Measurements from ENCODE around the gene RGS3. TPM values are rescaled to one million over a fixed set of nuclear protein-coding genes. Genes with fewer than 3 reads are reported as not detected.

RGS3 gene
- total and polyA plus RNA-seq, 2 of the 13 experiments (the other 11 are each of a cell fraction or from before 2014, with no cell fraction given) = 17.1 to 28.8 TPM

DNA sequence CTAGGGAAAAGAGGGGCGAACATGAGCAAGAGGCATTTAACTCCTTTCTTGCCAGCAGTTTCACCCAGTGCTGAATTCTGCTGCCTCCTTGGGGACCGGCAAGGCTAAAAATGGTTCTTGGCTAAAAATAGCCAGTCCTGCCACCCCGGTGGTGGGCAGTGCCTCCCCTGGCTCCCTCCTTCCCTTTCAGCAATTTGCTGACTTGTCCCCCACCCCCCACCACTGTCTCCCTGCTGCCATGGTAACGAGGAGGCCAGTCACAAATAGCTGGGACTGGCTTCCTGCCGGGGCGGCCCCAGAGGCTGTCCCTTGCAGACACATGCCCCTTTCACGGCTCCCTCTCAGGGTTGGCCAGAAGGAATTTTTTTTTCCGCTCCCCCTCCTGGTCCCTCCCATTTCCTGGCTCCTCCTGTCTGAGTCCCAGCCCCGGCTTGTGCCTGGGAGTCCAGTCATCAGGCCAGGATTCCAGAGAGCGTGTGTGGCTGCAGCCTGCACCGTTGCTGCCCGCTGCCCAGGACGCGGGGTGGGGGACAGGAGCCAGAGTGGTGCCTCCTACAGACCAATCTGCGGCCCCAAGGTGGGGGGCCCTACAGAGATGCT is 130.3 kb downstream of the RGS3 start (continued):
- TF ChIP-seq, protein P1, sequence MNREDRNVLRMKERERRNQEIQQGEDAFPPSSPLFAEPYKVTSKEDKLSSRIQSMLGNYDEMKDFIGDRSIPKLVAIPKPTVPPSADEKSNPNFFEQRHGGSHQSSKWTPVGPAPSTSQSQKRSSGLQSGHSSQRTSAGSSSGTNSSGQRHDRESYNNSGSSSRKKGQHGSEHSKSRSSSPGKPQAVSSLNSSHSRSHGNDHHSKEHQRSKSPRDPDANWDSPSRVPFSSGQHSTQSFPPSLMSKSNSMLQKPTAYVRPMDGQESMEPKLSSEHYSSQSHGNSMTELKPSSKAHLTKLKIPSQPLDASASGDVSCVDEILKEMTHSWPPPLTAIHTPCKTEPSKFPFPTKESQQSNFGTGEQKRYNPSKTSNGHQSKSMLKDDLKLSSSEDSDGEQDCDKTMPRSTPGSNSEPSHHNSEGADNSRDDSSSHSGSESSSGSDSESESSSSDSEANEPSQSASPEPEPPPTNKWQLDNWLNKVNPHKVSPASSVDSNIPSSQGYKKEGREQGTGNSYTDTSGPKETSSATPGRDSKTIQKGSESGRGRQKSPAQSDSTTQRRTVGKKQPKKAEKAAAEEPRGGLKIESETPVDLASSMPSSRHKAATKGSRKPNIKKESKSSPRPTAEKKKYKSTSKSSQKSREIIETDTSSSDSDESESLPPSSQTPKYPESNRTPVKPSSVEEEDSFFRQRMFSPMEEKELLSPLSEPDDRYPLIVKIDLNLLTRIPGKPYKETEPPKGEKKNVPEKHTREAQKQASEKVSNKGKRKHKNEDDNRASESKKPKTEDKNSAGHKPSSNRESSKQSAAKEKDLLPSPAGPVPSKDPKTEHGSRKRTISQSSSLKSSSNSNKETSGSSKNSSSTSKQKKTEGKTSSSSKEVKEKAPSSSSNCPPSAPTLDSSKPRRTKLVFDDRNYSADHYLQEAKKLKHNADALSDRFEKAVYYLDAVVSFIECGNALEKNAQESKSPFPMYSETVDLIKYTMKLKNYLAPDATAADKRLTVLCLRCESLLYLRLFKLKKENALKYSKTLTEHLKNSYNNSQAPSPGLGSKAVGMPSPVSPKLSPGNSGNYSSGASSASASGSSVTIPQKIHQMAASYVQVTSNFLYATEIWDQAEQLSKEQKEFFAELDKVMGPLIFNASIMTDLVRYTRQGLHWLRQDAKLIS (CRISPR knock-in tag; IDR thresholded peaks at IDR 0.05) = no peak; the same call in 1 of the 2 replicates
- TF ChIP-seq MEIS1 (CRISPR knock-in tag; IDR thresholded peaks at IDR 0.05; ENCODE audit: borderline replicate concordance) (no peak), ZNF724P (CRISPR knock-in tag; IDR thresholded peaks at IDR 0.05; ENCODE audit: borderline replicate concordance) (no peak), ZNF264 (CRISPR knock-in tag; IDR thresholded peaks at IDR 0.05) (no peak), CHD2 (IDR thresholded peaks at IDR 0.05; ENCODE audit: low read depth, low read length) (no peak), ZNF432 (CRISPR knock-in tag; IDR thresholded peaks at IDR 0.05; ENCODE audit: borderline replicate concordance) (no peak), PCBP2 (optimal IDR thresholded peaks at IDR 0.05; ENCODE audit: low read depth, low read length, poor library complexity, severe bottlenecking) (no peak), ETV5 (CRISPR knock-in tag; IDR thresholded peaks at IDR 0.05; ENCODE audit: borderline replicate concordance) (no peak), ZNF709 (CRISPR knock-in tag; IDR thresholded peaks at IDR 0.05) (no peak), RFX3 (CRISPR knock-in tag; IDR thresholded peaks at IDR 0.05) (peak; percentile 72), PRMT3 (CRISPR knock-in tag; IDR thresholded peaks at IDR 0.05; ENCODE audit: borderline replicate concordance, low read depth) (no peak), ZNF720 (CRISPR knock-in tag; IDR thresholded peaks at IDR 0.05) (no peak), ZNF550 (CRISPR knock-in tag; IDR thresholded peaks at IDR 0.05; ENCODE audit: borderline replicate concordance) (no peak), POGZ (CRISPR knock-in tag; IDR thresholded peaks at IDR 0.05) (no peak), GATA4 (IDR thresholded peaks at IDR 0.05; ENCODE audit: borderline replicate concordance, low read depth) (no peak), ZNF891 (CRISPR knock-in tag; IDR thresholded peaks at IDR 0.05) (no peak), SOX5 (CRISPR knock-in tag; IDR thresholded peaks at IDR 0.05; ENCODE audit: borderline replicate concordance) (peak; percentile 17; the same call in 1 of the 2 replicates), ARNTL (CRISPR knock-in tag; IDR thresholded peaks at IDR 0.05) (no peak), ZNF616 (CRISPR knock-in tag; IDR thresholded peaks at IDR 0.05; ENCODE audit: low read depth) (no peak), ZMYM4 (CRISPR knock-in tag; IDR thresholded peaks at IDR 0.05) (no peak), ZNF44 (CRISPR knock-in tag; IDR thresholded peaks at IDR 0.05) (no peak), DMAP1 (CRISPR knock-in tag; IDR thresholded peaks at IDR 0.05) (no peak), PCBP1 (IDR thresholded peaks at IDR 0.05; ENCODE audit: borderline replicate concordance, low read depth, low read length) (no peak)
- TF ChIP-seq, protein P2, sequence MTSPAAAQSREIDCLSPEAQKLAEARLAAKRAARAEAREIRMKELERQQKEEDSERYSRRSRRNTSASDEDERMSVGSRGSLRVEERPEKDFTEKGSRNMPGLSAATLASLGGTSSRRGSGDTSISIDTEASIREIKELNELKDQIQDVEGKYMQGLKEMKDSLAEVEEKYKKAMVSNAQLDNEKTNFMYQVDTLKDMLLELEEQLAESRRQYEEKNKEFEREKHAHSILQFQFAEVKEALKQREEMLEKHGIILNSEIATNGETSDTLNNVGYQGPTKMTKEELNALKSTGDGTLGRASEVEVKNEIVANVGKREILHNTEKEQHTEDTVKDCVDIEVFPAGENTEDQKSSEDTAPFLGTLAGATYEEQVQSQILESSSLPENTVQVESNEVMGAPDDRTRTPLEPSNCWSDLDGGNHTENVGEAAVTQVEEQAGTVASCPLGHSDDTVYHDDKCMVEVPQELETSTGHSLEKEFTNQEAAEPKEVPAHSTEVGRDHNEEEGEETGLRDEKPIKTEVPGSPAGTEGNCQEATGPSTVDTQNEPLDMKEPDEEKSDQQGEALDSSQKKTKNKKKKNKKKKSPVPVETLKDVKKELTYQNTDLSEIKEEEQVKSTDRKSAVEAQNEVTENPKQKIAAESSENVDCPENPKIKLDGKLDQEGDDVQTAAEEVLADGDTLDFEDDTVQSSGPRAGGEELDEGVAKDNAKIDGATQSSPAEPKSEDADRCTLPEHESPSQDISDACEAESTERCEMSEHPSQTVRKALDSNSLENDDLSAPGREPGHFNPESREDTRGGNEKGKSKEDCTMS (CRISPR knock-in tag; conservative IDR thresholded peaks at IDR 0.05) = no peak
- TF ChIP-seq, protein P3, sequence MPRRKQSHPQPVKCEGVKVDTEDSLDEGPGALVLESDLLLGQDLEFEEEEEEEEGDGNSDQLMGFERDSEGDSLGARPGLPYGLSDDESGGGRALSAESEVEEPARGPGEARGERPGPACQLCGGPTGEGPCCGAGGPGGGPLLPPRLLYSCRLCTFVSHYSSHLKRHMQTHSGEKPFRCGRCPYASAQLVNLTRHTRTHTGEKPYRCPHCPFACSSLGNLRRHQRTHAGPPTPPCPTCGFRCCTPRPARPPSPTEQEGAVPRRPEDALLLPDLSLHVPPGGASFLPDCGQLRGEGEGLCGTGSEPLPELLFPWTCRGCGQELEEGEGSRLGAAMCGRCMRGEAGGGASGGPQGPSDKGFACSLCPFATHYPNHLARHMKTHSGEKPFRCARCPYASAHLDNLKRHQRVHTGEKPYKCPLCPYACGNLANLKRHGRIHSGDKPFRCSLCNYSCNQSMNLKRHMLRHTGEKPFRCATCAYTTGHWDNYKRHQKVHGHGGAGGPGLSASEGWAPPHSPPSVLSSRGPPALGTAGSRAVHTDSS (CRISPR knock-in tag; conservative IDR thresholded peaks at IDR 0.05) = no peak
